ENCODE data around the gene EFHB.
"Not testable (repeated sequence)": the region's sequence is repeated elsewhere in the genome, so short reads cannot be mapped to it uniquely, and the experiment has no call there.

The EFHB gene
- 0.49 to 0.78 (median 0.54) reads per million in 4 experiments for total RNA-seq

GRCh38 chr3:19934098-19934566 is at the start of gene EFHB:
TSS of gene EFHB (minus strand) at chr3:19934217. CDS start at chr3:19934018, 199 bp downstream.
- DNase-seq: no peak

GRCh38 chr3:19972054-19972453 is 38.0 kb upstream of the EFHB start:
- no peak for DNase-seq

GRCh38 chr3:19970327-19970726 is 36.3 kb upstream of the EFHB start:
- DNase-seq: no peak

GRCh38 chr3:19967812-19968211 is 33.8 kb upstream of the EFHB start:
- DNase-seq: no peak

GRCh38 chr3:19967208-19967607 is 33.2 kb upstream of the EFHB start:
- DNase-seq: no peak

GRCh38 chr3:19961960-19962359 is 27.9 kb upstream of the EFHB start:
- DNase-seq: no peak

- DNase-seq: no peak
These were observed 26.7 kb upstream of the EFHB start for GRCh38 chr3:19960696-19961095.

GRCh38 chr3:19959505-19959904 is 25.5 kb upstream of the EFHB start:
- DNase-seq: no peak

GRCh38 chr3:19957354-19957753 is 23.3 kb upstream of the EFHB start:
- not testable (repeated sequence) for DNase-seq

- no peak for DNase-seq
These were observed 20.7 kb upstream of the EFHB start for GRCh38 chr3:19954676-19955075.

- DNase-seq: no peak
These were observed 16.3 kb upstream of the EFHB start for GRCh38 chr3:19950316-19950715.

GRCh38 chr3:19948226-19948591 is 14.2 kb upstream of the EFHB start:
- DNase-seq: no peak

- peak; percentile 43 for DNase-seq
These were observed 13.7 kb upstream of the EFHB start for GRCh38 chr3:19947549-19948225.

- DNase-seq: peak; percentile 93
These were observed 13.0 kb upstream of the EFHB start, which contains the start of gene RAB5A for GRCh38 chr3:19946832-19947548. TSS of gene RAB5A (plus strand) at chr3:19947097. CDS start at chr3:19950899, 3,802 bp downstream.

GRCh38 chr3:19945969-19946831 is 12.2 kb upstream of the EFHB start:
- no peak for DNase-seq

- no peak for DNase-seq
These were observed 11.5 kb upstream of the EFHB start for GRCh38 chr3:19945534-19945933.

GRCh38 chr3:19940643-19941042 is 6.6 kb upstream of the EFHB start:
- DNase-seq: no peak

GRCh38 chr3:19938295-19938627 is 4.2 kb upstream of the EFHB start:
- DNase-seq: no peak

- no peak for DNase-seq
These were observed 3.7 kb upstream of the EFHB start for GRCh38 chr3:19937459-19938294.

- DNase-seq: no peak
These were observed 1.6 kb downstream of the EFHB start for GRCh38 chr3:19932422-19932821.

GRCh38 chr3:19931767-19932188 is 2.2 kb downstream of the EFHB start:
- no peak for DNase-seq

GRCh38 chr3:19931180-19931692 is 2.8 kb downstream of the EFHB start:
- DNase-seq: no peak
